GM19035 (cell line): ENCODE results near the gene XPR1.
"Not testable (repeated sequence)": the region's sequence is repeated elsewhere in the genome, so short reads cannot be mapped to it uniquely, and the experiment has no call there.

ENCODE experiments used
- ATAC-seq: cut with Tn5 transposase; IDR thresholded peaks from one replicate; pipeline ENCODE4 v1.9.1; 2021; ENCODE audit not compliant: unreplicated experiment

XPR1 gene

GRCh38 chr1:180831507-180831906, 199.7 kb downstream of the XPR1 start:
- not testable (repeated sequence) for ATAC-seq

- not testable (repeated sequence) for ATAC-seq
Observed at GRCh38 chr1:180833180-180833579, 201.4 kb downstream of the XPR1 start.

- ATAC-seq: no peak
Observed at GRCh38 chr1:180836449-180836848, 204.6 kb downstream of the XPR1 start.

- ATAC-seq: no peak
Observed at GRCh38 chr1:180837020-180837419, 205.2 kb downstream of the XPR1 start.

- no peak for ATAC-seq
Observed at GRCh38 chr1:180838535-180838934, 206.7 kb downstream of the XPR1 start.

- no peak for ATAC-seq
Observed at GRCh38 chr1:180839547-180839946, 207.7 kb downstream of the XPR1 start.

GRCh38 chr1:180841415-180841814, 209.6 kb downstream of the XPR1 start:
- ATAC-seq: no peak

GRCh38 chr1:180842052-180842451, 210.2 kb downstream of the XPR1 start:
- ATAC-seq: no peak

- no peak for ATAC-seq
Observed at GRCh38 chr1:180842491-180843275, 210.9 kb downstream of the XPR1 start.

GRCh38 chr1:180845352-180845751, 213.5 kb downstream of the XPR1 start:
- ATAC-seq: no peak

- no peak for ATAC-seq
Observed at GRCh38 chr1:180848191-180848590, 216.4 kb downstream of the XPR1 start.

- ATAC-seq: peak; percentile 77
Observed at GRCh38 chr1:180849031-180849775, 217.4 kb downstream of the XPR1 start.

GRCh38 chr1:180851995-180852887, 220.4 kb downstream of the XPR1 start:
- no peak for ATAC-seq

- ATAC-seq: no peak
Observed at GRCh38 chr1:180854001-180854400, 222.2 kb downstream of the XPR1 start.

- no peak for ATAC-seq
Observed at GRCh38 chr1:180854456-180854855, 222.6 kb downstream of the XPR1 start.

- ATAC-seq: not testable (repeated sequence)
Observed at GRCh38 chr1:180857947-180858725, 226.3 kb downstream of the XPR1 start.

GRCh38 chr1:180859306-180859705, 227.5 kb downstream of the XPR1 start:
- no peak for ATAC-seq

- ATAC-seq: no peak
Observed at GRCh38 chr1:180860535-180860934, 228.7 kb downstream of the XPR1 start.

GRCh38 chr1:180862305-180862704, 230.5 kb downstream of the XPR1 start:
- no peak for ATAC-seq

GRCh38 chr1:180863158-180863775, 231.4 kb downstream of the XPR1 start:
- no peak for ATAC-seq
